Stimulated activated CD4-positive, alpha-beta T cell treated with anti-CD3 and anti-CD28 coated beads, Interleukin-4, amount 100 ng/mL, for 1 hour (primary cell): Measurements from ENCODE around the gene PLXNB1.

Source experiments
- DNase-seq: peaks from one replicate; pipeline ENCODE4 v3.0.0-alpha.2; 2020

PLXNB1 gene

DNA sequence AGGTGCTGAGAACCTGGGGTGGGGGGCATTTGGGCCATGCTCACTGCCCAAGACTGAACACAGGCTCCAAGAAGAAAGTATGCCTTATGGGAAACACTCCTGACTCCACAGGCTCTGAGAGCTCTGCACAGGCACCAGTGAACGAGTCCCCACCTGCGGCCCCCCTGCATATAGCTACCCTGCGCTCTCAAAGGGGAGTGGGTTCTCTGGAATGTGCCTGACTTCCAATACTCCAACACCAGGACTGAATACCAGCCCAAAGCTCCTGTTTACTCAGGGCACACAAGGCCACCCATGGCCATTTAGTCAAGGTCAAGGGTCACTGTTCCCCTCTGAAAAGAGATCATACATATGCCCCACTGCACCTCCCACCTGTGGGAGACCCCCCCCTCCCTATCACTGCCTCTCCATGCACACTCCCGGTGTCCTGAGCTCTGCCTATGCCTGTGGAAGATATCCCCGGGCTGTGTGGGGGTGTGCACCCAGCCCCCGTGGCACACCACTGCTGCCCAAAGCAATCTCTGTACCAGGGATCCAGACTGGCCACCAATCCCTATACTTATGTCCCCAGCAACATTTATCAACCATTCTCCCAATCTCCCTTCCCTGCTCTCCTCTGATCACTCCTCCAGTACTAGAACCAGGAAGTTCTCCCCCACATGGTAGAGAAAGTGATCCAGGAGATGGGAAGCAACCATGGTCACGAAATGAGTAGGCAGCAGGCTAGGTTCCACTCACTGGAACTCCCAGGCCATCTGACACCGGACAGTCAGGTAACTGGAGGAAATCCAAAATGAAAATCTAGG lies 1.5 kb upstream of the PLXNB1 start:
- DNase-seq, result no peak

- DNase-seq, result no peak
These were observed 819 bp upstream of the PLXNB1 start for GRCh38 chr3:48430708-48431101.

- DNase-seq, result peak; percentile 64
These were observed 448 bp downstream of the PLXNB1 start for GRCh38 chr3:48429317-48429959.

- no peak for DNase-seq
These were observed 1.1 kb downstream of the PLXNB1 start for GRCh38 chr3:48428572-48429316.

GRCh38 chr3:48428088-48428571 lies 1.8 kb downstream of the PLXNB1 start:
- DNase-seq, result no peak

DNA sequence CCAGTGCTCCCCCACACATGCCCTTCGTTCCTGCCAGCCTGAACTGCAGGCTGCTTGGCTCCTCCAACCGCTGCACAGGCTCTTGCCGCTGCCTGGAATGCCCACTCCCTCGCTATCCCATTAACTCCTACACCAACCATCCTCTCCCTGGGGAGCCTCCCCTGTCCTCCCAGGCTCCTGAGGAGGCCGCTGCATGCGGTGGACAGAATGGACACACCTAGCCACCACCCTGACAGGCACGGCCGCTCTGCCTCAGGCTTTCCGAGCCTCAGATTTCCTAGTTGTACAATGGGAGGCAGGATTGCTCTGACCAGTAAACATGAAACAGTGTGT lies 2.3 kb downstream of the PLXNB1 start:
- no peak for DNase-seq

GRCh38 chr3:48426944-48427629 lies 2.8 kb downstream of the PLXNB1 start:
- DNase-seq, result no peak

- no peak for DNase-seq
These were observed 3.4 kb downstream of the PLXNB1 start for GRCh38 chr3:48426401-48426909.

DNA sequence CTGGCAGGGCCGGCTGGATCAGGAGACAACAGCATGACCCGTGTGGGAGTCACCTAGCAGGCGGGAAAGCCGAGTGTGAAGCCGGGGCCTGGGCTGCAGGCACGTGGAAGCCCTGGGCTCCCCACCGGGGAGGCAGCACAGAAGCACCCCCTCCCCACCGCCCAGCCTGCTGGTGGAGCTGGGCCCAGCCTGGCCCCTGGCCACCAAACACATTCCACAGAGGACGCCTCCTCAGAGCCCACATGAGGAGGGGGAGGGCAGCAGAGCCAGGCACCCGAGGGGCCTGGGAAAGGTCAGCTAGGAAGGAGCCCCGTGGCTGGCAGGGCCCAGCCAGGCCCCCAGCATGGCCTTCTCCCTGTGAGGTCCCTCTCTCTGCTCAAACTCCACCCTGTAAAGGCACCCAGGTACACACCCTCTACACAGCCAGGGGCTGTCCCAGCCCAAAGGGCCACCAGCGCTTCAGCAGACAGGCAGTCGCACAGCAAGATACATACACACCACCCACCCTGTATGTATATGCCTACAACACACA lies 4.5 kb downstream of the PLXNB1 start:
- no peak for DNase-seq

DNA sequence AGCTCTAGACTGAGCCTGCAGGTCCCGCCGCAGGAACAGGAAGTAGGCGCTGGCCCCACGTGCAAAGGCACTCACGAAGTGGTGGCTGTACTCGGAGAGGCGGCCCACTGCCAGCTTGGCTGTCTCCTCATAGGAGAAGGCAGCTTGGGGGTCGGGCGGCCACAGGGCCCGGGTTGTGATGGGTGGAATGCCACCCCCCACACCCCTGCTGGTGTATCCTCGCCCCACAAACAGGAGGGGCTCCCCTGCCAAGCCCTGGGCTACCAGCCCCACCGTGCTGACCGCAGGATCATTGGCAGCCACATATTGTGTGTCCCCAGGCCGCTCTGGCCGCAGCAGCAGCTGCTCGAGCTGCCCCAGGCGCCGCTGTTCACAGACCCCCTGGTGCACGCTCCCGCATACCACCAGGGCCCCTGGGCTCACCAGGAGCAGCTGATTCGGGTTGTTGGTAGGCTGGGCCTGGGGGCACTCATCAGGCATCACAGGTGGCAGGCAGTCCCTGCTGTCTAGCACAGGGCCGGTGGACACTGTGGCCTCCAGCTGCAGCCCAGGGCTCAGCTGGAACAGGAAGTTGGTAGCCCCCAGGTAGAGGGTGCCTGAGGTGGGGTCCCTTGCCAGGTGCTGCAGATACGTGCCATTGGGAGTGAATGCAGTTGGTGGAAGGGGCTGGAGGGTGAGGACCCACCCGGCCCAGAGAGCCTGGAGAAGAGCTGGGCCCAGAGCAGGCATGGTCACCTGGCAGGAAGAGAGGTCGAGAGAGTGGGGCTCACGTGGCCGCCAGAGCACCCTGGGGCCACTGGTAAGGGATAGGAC lies 5.8 kb downstream of the PLXNB1 start:
- DNase-seq, result no peak

DNA sequence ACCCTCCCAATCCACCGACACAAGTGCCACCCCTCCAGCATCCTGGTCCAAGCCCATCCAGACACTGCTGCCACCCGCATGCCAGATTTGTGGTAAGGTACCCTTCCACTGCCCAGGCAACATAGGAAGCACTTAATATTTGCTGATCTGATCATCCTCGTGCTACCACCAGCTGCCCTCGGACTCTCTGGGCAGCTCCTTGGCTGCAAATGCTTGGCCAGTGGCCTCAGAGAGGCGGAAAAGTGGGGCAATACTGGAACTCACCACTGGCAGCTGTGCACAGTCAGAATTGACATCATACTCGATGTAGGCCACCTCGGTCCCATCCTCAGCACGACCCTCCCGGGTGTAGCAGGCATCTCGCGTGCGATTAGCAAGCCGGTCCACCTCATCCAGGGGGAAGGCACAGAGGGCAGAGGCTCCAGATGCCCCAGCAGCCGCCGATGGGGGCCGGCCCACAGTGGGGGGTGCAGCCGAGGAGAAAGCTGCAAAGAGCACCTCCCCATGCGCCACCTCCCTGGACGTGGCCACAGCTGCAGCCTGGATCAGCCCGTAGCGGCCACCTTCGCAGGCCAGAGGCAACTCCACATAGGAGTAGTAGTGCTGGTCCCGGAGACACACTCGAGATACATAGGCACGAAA lies 6.5 kb downstream of the PLXNB1 start:
- no peak for DNase-seq

DNA sequence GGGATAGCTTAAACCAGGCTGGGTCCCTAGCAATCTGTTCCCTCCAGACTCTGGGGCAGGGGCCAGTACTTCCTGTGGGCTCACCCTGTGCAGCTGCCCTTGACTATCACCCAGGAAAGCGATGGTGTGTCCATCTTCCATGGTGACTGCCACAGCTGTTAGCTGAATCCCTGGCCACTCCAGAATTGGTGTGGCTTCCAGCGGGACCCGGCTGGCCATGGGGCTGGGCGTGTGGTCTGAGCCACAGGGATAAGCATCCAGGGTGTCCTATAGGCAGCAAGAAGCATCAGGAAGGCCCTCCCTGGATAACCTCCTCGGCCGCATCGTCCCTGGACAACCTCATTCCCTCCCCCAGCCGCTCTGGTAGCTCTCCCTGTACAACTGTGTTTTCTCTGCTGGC lies 7.2 kb downstream of the PLXNB1 start:
- no peak for DNase-seq

DNA sequence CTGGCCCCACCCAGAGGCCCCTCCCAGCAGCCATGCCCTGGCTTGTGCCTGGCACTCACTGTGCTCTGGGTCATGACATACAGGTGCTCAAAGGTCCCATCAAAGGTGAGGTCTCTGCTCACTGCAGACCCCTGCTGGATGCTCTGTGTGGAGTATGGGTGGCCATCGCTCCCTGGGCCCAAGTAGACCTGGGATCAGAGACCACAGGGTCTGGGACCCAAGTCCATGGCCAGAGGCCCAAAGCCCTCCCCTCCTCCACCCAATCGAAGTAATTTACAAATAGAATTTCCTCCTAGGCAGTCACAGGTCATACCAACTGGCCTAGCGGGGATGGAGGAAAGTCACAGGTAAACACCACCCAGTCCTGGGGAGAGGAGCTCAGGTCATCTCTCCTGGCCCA lies 7.6 kb downstream of the PLXNB1 start:
- no peak for DNase-seq

- DNase-seq, result no peak
These were observed 9.3 kb downstream of the PLXNB1 start for GRCh38 chr3:48420561-48420960.

DNA sequence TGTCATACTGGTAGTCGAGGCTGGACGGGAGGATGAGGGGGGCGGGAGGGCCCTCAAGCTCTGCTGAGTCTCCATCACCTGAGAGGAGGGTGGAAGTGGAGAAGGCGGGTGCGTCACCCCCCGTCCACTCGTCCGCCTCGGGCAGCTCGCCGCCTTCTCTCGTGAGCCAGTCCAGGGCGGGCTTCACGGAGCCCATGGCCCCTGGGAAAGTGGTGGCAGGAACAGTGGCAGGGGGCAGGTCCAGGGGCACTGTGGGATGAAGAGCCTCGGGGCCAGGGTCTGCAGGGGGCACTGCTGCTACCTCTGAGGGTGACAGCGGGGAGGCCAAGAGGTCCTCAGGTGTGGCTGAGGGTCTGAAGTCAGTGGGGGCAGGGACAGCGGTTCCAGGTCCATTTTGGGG lies 10.3 kb downstream of the PLXNB1 start:
- no peak for DNase-seq

DNA sequence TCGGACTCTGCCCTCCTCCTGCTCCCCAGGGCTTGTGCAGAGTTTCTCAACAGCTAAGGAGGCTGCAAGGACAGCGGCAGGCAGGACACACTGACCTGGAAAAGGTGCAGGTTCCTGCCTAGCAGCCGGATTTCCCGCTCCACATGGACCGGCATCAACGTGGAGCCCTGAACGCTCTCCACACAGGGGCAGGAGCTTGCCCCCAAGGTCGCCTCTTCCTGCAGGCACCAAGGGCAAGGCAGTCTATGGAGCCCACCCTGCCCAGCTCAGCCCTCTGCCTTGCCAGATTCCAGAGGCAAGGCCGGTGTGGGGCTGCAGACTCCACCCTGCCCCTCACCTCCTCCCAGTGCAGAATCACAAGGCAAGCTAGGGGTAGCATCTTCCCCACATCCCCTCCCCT lies 10.7 kb downstream of the PLXNB1 start:
- no peak for DNase-seq

- DNase-seq, result no peak
These were observed 11.2 kb downstream of the PLXNB1 start for GRCh38 chr3:48418651-48419050.

GRCh38 chr3:48418140-48418539 lies 11.7 kb downstream of the PLXNB1 start:
- no peak for DNase-seq

DNA sequence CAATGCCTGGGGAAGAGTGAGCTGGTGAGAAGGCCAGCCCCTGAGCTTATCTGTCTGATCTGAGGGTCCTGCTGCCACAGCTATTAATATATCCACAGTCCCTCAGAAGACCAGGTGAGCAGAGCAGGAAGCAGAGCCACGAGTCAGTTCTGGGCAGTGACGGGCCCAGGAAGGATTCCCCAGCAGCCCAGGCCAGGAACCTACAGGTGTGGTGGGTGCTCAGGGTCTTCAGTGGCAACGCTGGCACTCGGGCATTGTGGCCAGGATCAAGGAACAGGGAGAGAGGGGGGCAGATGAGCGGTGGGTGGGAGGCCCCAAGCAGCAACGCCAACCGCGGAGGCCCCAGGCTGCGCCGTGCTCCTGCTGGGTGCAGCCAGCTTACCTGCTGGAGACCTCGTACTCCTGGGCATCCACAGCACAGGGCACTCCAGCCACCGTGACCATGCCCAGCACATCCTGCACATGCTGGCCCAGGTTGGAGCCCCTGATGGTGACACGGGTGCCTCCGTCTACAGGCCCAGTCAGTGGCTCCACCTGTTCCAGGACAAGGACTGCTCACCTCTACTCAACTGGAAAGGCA lies 12.3 kb downstream of the PLXNB1 start:
- DNase-seq, result no peak

GRCh38 chr3:48416546-48416945 lies 13.3 kb downstream of the PLXNB1 start:
- no peak for DNase-seq

DNA sequence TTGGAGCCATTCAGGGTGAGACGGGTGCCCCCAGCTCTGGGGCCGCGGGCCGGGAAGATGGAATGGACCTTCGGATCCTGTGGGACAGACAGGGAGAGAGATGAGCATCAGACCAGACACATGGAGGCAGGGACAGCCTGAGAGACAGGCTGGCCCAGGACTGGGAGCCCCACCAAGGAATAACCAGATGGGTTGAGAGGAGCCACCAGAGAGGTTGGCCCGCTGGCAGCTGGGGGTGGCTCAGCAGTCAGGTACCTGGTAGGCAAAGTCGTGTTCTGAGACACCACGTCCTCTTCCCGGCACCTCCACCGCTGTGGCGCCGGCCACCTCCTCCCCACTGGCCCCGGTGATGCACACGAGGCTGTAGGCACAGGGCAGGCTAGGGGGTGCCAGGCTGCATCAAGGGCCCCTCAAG lies 13.8 kb downstream of the PLXNB1 start:
- DNase-seq, result no peak
